HEK293 (cell line): ENCODE measurements around the gene BRMS1.

Experiments
- CTCF ChIA-PET: fragments of 350-600 bp; formaldehyde crosslinking; extraction: SDS; loops from one replicate; lab custom pipeline; 2021; ENCODE audit warnings: antibody characterized with exemption; lab: Yijun Ruan, JAX
- POLR2A ChIA-PET: fragments of 300-600 bp; formaldehyde crosslinking; extraction: SDS; loops from one replicate; lab custom pipeline; 2020; ENCODE audit warnings: antibody characterized with exemption, inconsistent platforms; lab: Yijun Ruan, JAX
- H3K27ac ChIP-seq: fragments of 200-500 bp; sonication (Bioruptor generic); 2 replicates; pipeline ENCODE4 v1.5.1; 2014; ENCODE audit warnings: low read depth, low read length, control low read depth, inconsistent platforms; ENCODE audit errors: extremely low read depth
- H3K36me3 ChIP-seq, 2 experiments: fragments of 200-500 bp in 1 of 2; sonication (Bioruptor generic) in 1 of 2; 1 replicate in 1 of 2; 2 replicates in 1 of 2; pipeline ENCODE4 v1.5.1; 2014 to 2017; ENCODE audit warnings: inconsistent platforms in 2 of 2, low read length in 2 of 2; ENCODE audit not compliant: control insufficient read depth in 2 of 2, insufficient read depth in 1 of 2
- H3K4me1 ChIP-seq: fragments of 200-500 bp; sonication (Bioruptor generic); 2 replicates; pipeline ENCODE4 v1.5.1; 2014; ENCODE audit warnings: mild to moderate bottlenecking, low read length, inconsistent platforms; ENCODE audit not compliant: control insufficient read depth, insufficient read depth
- H3K4me3 ChIP-seq: 2 replicates; pipeline ENCODE4 v1.5.1; 2011; ENCODE audit warnings: low read depth, mild to moderate bottlenecking, control low read depth, low read length, moderate library complexity
- H3K9me3 ChIP-seq: fragments of 200-500 bp; sonication (Bioruptor generic); 2 replicates; pipeline ENCODE4 v1.5.1; 2014; ENCODE audit warnings: low read depth, low read length, inconsistent platforms; ENCODE audit not compliant: control insufficient read depth, insufficient read depth
- ATF2 ChIP-seq: fragments of 450-650 bp; formaldehyde crosslinking; IDR thresholded peaks from 2 replicates; pipeline ENCODE4 v1.5.1; 2016; ENCODE audit warnings: missing biosample characterization, missing genetic modification characterization, low read depth
- MYNN ChIP-seq: fragments of 450-650 bp; formaldehyde crosslinking; IDR thresholded peaks from 2 replicates; pipeline ENCODE4 v1.5.1; 2016; ENCODE audit warnings: missing biosample characterization, missing genetic modification characterization, borderline replicate concordance
- SCRT2 ChIP-seq: fragments of 450-650 bp; formaldehyde crosslinking; IDR thresholded peaks from 2 replicates; pipeline ENCODE4 v1.5.1; 2016; ENCODE audit warnings: missing biosample characterization, missing genetic modification characterization
- WT1 ChIP-seq: fragments of 450-650 bp; formaldehyde crosslinking; IDR thresholded peaks from 2 replicates; pipeline ENCODE4 v1.5.1; 2016; ENCODE audit warnings: missing biosample characterization, missing genetic modification characterization
- ZIC2 ChIP-seq: fragments of 450-650 bp; formaldehyde crosslinking; IDR thresholded peaks from 2 replicates; pipeline ENCODE4 v1.5.1; 2016; ENCODE audit warnings: missing biosample characterization, missing genetic modification characterization
- ZNF10 ChIP-seq: fragments of 450-650 bp; formaldehyde crosslinking; IDR thresholded peaks from 2 replicates; pipeline ENCODE4 v1.5.1; 2017; ENCODE audit warnings: missing biosample characterization, missing genetic modification characterization
- ZNF157 ChIP-seq: fragments of 450-650 bp; formaldehyde crosslinking; IDR thresholded peaks from 2 replicates; pipeline ENCODE4 v1.5.1; 2016; ENCODE audit warnings: missing biosample characterization, missing genetic modification characterization
- ZNF280D ChIP-seq: fragments of 450-650 bp; formaldehyde crosslinking; IDR thresholded peaks from 2 replicates; pipeline ENCODE4 v1.5.1; 2016; ENCODE audit warnings: missing biosample characterization, missing genetic modification characterization
- ZNF473 ChIP-seq: fragments of 450-650 bp; formaldehyde crosslinking; IDR thresholded peaks from 2 replicates; pipeline ENCODE4 v1.5.1; 2017; ENCODE audit warnings: missing biosample characterization, missing genetic modification characterization
- ZNF48 ChIP-seq: fragments of 450-650 bp; formaldehyde crosslinking; IDR thresholded peaks from 2 replicates; pipeline ENCODE4 v1.5.1; 2016; ENCODE audit warnings: missing biosample characterization, missing genetic modification characterization
- ZNF513 ChIP-seq: fragments of 450-650 bp; IDR thresholded peaks from 2 replicates; pipeline ENCODE4 v1.5.1; 2018; ENCODE audit warnings: missing biosample characterization, missing genetic modification characterization
- ZNF529 ChIP-seq: fragments of 450-650 bp; formaldehyde crosslinking; IDR thresholded peaks from 2 replicates; pipeline ENCODE4 v1.5.1; 2017; ENCODE audit warnings: missing genetic modification characterization, missing biosample characterization; ENCODE audit not compliant: insufficient replicate concordance
- ZNF555 ChIP-seq: fragments of 450-650 bp; formaldehyde crosslinking; conservative IDR thresholded peaks from 2 replicates; pipeline ENCODE4 v1.5.1; 2017; ENCODE audit warnings: missing biosample characterization, mild to moderate bottlenecking, missing genetic modification characterization, inconsistent platforms
- ZNF560 ChIP-seq: fragments of 450-650 bp; formaldehyde crosslinking; IDR thresholded peaks from 2 replicates; pipeline ENCODE4 v1.5.1; 2017; ENCODE audit warnings: missing biosample characterization, missing genetic modification characterization, borderline replicate concordance
- ZNF571 ChIP-seq: fragments of 450-650 bp; formaldehyde crosslinking; IDR thresholded peaks from 2 replicates; pipeline ENCODE4 v1.5.0; 2017; ENCODE audit warnings: missing biosample characterization, missing genetic modification characterization
- ZNF600 ChIP-seq: fragments of 450-650 bp; formaldehyde crosslinking; IDR thresholded peaks from 2 replicates; pipeline ENCODE4 v1.5.1; 2016; ENCODE audit warnings: missing biosample characterization, missing genetic modification characterization
- ZNF621 ChIP-seq: fragments of 450-650 bp; formaldehyde crosslinking; IDR thresholded peaks from 2 replicates; pipeline ENCODE4 v1.5.1; 2017; ENCODE audit warnings: missing biosample characterization, missing genetic modification characterization
- ZNF664 ChIP-seq: fragments of 450-650 bp; formaldehyde crosslinking; IDR thresholded peaks from 2 replicates; pipeline ENCODE4 v1.5.1; 2016; ENCODE audit warnings: missing biosample characterization, missing genetic modification characterization

The BRMS1 gene

GRCh38 chr11:66315921-66316811 is 28.7 kb downstream of the BRMS1 start:
- Histone ChIP-seq H3K4me1 (no peaks in the 10 kb centered on the region), H3K9me3 (no peaks in the 10 kb centered on the region), H3K27ac (no peak overlapping the region), H3K36me3 (no peaks in the 10 kb centered on the region), H3K4me3 (no peak overlapping the region)
- ChIA-PET CTCF (interaction anchor here (0.6 to 1.1 kb wide), 2 partner anchors 17 to 45 kb away, joined by 3 to 5 read pairs; no protein-coding TSS in a partner anchor), POLR2A (interaction anchor here (0.5 to 1.2 kb wide), 3 partner anchors 20 to 234 kb away, joined by 3 read pairs; partner anchors contain the start of gene RIN1)
- TF ChIP-seq ZNF571 (tag by site-specific recombination) = no peak
- TF ChIP-seq MYNN (tag by site-specific recombination) = no peak
- TF ChIP-seq ZNF600 (tag by site-specific recombination) = no peak
- TF ChIP-seq SCRT2 (tag by site-specific recombination) = no peak
- no peak for TF ChIP-seq ZNF664 (tag by site-specific recombination)
- no peak for TF ChIP-seq ZNF10 (tag by site-specific recombination)
- TF ChIP-seq ZNF157 (tag by site-specific recombination) = no peak

GRCh38 chr11:66315498-66315885 is 29.4 kb downstream of the BRMS1 start:
- Histone ChIP-seq H3K36me3 (no peaks in the 10 kb centered on the region), H3K4me3 (no peak overlapping the region), H3K27ac (no peak overlapping the region), H3K9me3 (no peaks in the 10 kb centered on the region), H3K4me1 (no peaks in the 10 kb centered on the region)
- CTCF ChIA-PET = interaction anchor here (1.0 to 1.1 kb wide), 2 partner anchors 15 to 46 kb away, joined by 3 to 5 read pairs; no protein-coding TSS in a partner anchor
- POLR2A ChIA-PET = interaction anchor here (0.5 to 1.2 kb wide), 2 partner anchors 20 to 234 kb away, joined by 3 read pairs; partner anchors contain the start of gene RIN1
- TF ChIP-seq ZNF280D (no peak), ZNF473 (tag by site-specific recombination) (no peak), ZIC2 (tag by site-specific recombination) (no peak), ZNF48 (no peak), ZNF513 (no peak), WT1 (tag by site-specific recombination) (no peak)
- TF ChIP-seq, all 188 proteins: peak for 0

GRCh38 chr11:66314561-66315497 is 30.1 kb downstream of the BRMS1 start:
- TF ChIP-seq ATF2 (no peak), ZNF621 (tag by site-specific recombination) (no peak), ZNF560 (no peak), ZNF555 (tag by site-specific recombination) (no peak), ZNF529 (tag by site-specific recombination) (no peak)
- no peak overlapping the region for H3K4me3 ChIP-seq
- ChIA-PET CTCF (interaction anchor here (0.6 to 1.1 kb wide), 4 partner anchors 15 to 270 kb away, joined by 3 to 5 read pairs (median 4); no protein-coding TSS in a partner anchor), POLR2A (interaction anchor here (1.2 kb wide), 1 partner anchor 21 kb away, joined by 3 read pairs; the partner anchor contains the start of gene RIN1)
- no peak overlapping the region for H3K27ac ChIP-seq
- H3K36me3 ChIP-seq = no peaks in the 10 kb centered on the region
- H3K4me1 ChIP-seq = no peaks in the 10 kb centered on the region
- no peaks in the 10 kb centered on the region for H3K9me3 ChIP-seq
